ENCODE data around the gene TCN2.

GRCh38 chr22:30655532-30655931 is 48.6 kb downstream of the TCN2 start:
- TF ChIP-seq FOXA1 (IDR thresholded peaks at IDR 0.05) (no peak), CTCF (IDR thresholded peaks at IDR 0.05; ENCODE audit: low read depth, low read length, missing input control) (no peak), RAD21 (IDR thresholded peaks at IDR 0.05) (no peak), SP1 (IDR thresholded peaks at IDR 0.05) (no peak), REST (IDR thresholded peaks at IDR 0.05) (no peak), JUND (IDR thresholded peaks at IDR 0.05) (no peak), RXRA (IDR thresholded peaks at IDR 0.05) (no peak), GABPA (IDR thresholded peaks at IDR 0.05 in 1 of 2, conservative IDR thresholded peaks at IDR 0.05 in 1 of 2) (no peak), MAX (IDR thresholded peaks at IDR 0.05) (no peak), ZBTB33 (IDR thresholded peaks at IDR 0.05) (no peak), TAF1 (conservative IDR thresholded peaks at IDR 0.05) (no peak), FOXA2 (IDR thresholded peaks at IDR 0.05) (no peak), NR2F2 (IDR thresholded peaks at IDR 0.05) (no peak)

Measured in liver (tissue), 3 donors.